Measurements from ENCODE around the gene BGN.

The BGN gene

DNA sequence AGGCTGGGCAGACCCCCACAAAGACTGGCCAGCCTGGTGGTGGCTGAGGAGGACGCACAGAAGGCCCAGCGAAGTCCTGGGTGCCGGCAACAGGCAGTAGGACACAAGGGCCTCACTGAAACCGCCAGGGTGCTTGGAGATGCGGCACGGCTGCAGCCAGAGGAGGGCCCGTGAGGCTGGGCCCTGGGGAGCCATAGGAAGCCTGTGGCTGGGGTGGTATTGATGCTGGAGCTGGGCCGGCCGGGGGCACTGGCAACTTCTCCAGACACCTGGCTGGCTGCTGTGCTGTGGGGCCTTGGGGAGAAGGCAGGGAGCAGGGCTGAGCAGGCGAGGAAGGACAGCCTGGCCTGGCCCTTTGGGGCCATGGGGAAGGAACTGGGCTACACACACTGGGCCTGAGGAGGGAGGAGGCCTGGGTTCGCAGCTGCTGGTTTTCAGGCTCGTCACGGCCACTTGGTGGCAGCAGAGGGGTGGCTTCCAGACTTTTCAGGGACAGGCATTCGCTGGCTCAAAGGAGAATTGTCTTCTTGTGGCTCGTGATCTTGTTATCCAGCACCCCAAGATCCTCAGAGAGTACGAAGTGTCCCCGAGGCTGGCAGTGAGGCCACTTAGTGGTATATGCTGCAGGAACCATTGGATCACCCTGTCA, 59.9 kb downstream of the BGN start (continued):
- TF ChIP-seq, protein P1, sequence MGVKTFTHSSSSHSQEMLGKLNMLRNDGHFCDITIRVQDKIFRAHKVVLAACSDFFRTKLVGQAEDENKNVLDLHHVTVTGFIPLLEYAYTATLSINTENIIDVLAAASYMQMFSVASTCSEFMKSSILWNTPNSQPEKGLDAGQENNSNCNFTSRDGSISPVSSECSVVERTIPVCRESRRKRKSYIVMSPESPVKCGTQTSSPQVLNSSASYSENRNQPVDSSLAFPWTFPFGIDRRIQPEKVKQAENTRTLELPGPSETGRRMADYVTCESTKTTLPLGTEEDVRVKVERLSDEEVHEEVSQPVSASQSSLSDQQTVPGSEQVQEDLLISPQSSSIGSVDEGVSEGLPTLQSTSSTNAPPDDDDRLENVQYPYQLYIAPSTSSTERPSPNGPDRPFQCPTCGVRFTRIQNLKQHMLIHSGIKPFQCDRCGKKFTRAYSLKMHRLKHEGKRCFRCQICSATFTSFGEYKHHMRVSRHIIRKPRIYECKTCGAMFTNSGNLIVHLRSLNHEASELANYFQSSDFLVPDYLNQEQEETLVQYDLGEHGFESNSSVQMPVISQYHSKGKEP (tag by site-specific recombination; IDR thresholded peaks at IDR 0.05) = no peak
- no peak for TF ChIP-seq ZNF843 (tag by site-specific recombination; IDR thresholded peaks at IDR 0.05)
- peak; percentile 87 for TF ChIP-seq ZNF654 (tag by site-specific recombination; IDR thresholded peaks at IDR 0.05; ENCODE audit: low read depth)
- no peak for TF ChIP-seq ZBTB8A (tag by site-specific recombination; IDR thresholded peaks at IDR 0.05)
- no peak for TF ChIP-seq TCF7L2 (IDR thresholded peaks at IDR 0.05; ENCODE audit: borderline replicate concordance, low read depth, low read length)
- TF ChIP-seq ZNF555 (tag by site-specific recombination; conservative IDR thresholded peaks at IDR 0.05) = no peak
- TF ChIP-seq ZNF747 (tag by site-specific recombination; IDR thresholded peaks at IDR 0.05) = no peak
- TF ChIP-seq ZNF19 (tag by site-specific recombination; IDR thresholded peaks at IDR 0.05; ENCODE audit: low read depth) = no peak
- TF ChIP-seq SP7 (tag by site-specific recombination; IDR thresholded peaks at IDR 0.05) = no peak
- no peak for TF ChIP-seq ZNF521 (tag by site-specific recombination; IDR thresholded peaks at IDR 0.05)
- TF ChIP-seq, protein P2, sequence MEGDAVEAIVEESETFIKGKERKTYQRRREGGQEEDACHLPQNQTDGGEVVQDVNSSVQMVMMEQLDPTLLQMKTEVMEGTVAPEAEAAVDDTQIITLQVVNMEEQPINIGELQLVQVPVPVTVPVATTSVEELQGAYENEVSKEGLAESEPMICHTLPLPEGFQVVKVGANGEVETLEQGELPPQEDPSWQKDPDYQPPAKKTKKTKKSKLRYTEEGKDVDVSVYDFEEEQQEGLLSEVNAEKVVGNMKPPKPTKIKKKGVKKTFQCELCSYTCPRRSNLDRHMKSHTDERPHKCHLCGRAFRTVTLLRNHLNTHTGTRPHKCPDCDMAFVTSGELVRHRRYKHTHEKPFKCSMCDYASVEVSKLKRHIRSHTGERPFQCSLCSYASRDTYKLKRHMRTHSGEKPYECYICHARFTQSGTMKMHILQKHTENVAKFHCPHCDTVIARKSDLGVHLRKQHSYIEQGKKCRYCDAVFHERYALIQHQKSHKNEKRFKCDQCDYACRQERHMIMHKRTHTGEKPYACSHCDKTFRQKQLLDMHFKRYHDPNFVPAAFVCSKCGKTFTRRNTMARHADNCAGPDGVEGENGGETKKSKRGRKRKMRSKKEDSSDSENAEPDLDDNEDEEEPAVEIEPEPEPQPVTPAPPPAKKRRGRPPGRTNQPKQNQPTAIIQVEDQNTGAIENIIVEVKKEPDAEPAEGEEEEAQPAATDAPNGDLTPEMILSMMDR (tag by site-specific recombination; IDR thresholded peaks at IDR 0.05) = peak; percentile 78
- TF ChIP-seq ZNF266 (tag by site-specific recombination; IDR thresholded peaks at IDR 0.05; ENCODE audit: low read depth) = no peak
- no peak for TF ChIP-seq KLF9 (tag by site-specific recombination; IDR thresholded peaks at IDR 0.05; ENCODE audit: low read depth)

DNA sequence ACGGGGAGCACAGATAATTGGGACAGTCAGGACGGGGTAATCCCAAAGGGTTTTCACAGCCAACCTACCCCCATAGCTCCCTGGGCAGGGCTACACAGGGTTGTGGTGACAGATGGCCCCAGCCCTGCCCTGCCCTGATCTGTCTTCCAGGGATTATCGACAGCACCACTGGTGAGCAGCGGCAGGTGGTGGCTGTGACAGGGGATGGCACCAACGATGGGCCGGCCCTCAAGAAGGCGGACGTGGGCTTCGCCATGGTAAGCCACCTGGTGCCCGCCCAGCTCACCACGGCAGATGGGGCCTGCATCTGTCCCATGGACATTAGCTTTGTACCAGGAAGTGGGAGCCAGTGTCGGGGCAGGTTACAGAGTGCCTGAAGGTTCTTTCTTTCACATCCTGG, 62.0 kb downstream of the BGN start:
- Histone ChIP-seq H3K36me3 (ENCODE audit: control insufficient read depth in 2 of 2, insufficient read depth in 1 of 2, low read length in 2 of 2) (no peaks in the 10 kb centered on the region), H3K4me1 (ENCODE audit: control insufficient read depth, insufficient read depth, low read length) (no peaks in the 10 kb centered on the region), H3K4me3 (ENCODE audit: low read depth, low read length) (no peak overlapping the region), H3K27ac (ENCODE audit: extremely low read depth, low read depth, low read length) (no peak overlapping the region), H3K9me3 (ENCODE audit: control insufficient read depth, insufficient read depth, low read depth, low read length) (no peaks in the 10 kb centered on the region)
- no peak for TF ChIP-seq SP7 (tag by site-specific recombination; IDR thresholded peaks at IDR 0.05)
- TF ChIP-seq SCRT2 (tag by site-specific recombination; IDR thresholded peaks at IDR 0.05) = no peak
- TF ChIP-seq ZNF830 (tag by site-specific recombination; IDR thresholded peaks at IDR 0.05; ENCODE audit: low read depth) = no peak
- no peak for TF ChIP-seq ZNF146 (tag by site-specific recombination; IDR thresholded peaks at IDR 0.05)
- no peak for TF ChIP-seq ZBTB8A (tag by site-specific recombination; IDR thresholded peaks at IDR 0.05)
- TF ChIP-seq, protein P3, sequence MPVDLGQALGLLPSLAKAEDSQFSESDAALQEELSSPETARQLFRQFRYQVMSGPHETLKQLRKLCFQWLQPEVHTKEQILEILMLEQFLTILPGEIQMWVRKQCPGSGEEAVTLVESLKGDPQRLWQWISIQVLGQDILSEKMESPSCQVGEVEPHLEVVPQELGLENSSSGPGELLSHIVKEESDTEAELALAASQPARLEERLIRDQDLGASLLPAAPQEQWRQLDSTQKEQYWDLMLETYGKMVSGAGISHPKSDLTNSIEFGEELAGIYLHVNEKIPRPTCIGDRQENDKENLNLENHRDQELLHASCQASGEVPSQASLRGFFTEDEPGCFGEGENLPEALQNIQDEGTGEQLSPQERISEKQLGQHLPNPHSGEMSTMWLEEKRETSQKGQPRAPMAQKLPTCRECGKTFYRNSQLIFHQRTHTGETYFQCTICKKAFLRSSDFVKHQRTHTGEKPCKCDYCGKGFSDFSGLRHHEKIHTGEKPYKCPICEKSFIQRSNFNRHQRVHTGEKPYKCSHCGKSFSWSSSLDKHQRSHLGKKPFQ (tag by site-specific recombination; IDR thresholded peaks at IDR 0.05) = no peak
- no peak for TF ChIP-seq WT1 (tag by site-specific recombination; IDR thresholded peaks at IDR 0.05)
- TF ChIP-seq ZNF335 (tag by site-specific recombination; conservative IDR thresholded peaks at IDR 0.05) = no peak
- no peak for TF ChIP-seq ZNF473 (tag by site-specific recombination; IDR thresholded peaks at IDR 0.05)
- no peak for TF ChIP-seq ZNF248 (tag by site-specific recombination; IDR thresholded peaks at IDR 0.05)
- CTCF ChIA-PET = interaction anchor here (0.7 to 1.6 kb wide), 4 partner anchors 8 to 151 kb away, joined by 3 to 4 read pairs (median 4); no protein-coding TSS in a partner anchor
- POLR2A ChIA-PET = interaction anchor here (0.7 kb wide), 1 partner anchor 112 kb away, joined by 3 read pairs; no protein-coding TSS in a partner anchor
